HEK293 (cell line): ENCODE data around the gene STK36.

Experiments used
- CTCF ChIP-seq: fragments of 450-650 bp; formaldehyde crosslinking; IDR thresholded peaks from 2 replicates; pipeline ENCODE4 v1.5.1; 2016; ENCODE audit warnings: missing biosample characterization, missing genetic modification characterization
- IKZF3 ChIP-seq: fragments of 450-650 bp; IDR thresholded peaks from 2 replicates; pipeline ENCODE4 v1.5.0; 2018; ENCODE audit warnings: missing biosample characterization, mild to moderate bottlenecking, missing genetic modification characterization, moderate library complexity
- YY1 ChIP-seq: fragments of 450-650 bp; formaldehyde crosslinking; IDR thresholded peaks from 2 replicates; pipeline ENCODE4 v1.5.1; 2018; ENCODE audit warnings: missing biosample characterization, missing genetic modification characterization
- ZFP41 ChIP-seq: fragments of 450-650 bp; formaldehyde crosslinking; IDR thresholded peaks from 2 replicates; pipeline ENCODE4 v1.5.1; 2016; ENCODE audit warnings: missing biosample characterization, missing genetic modification characterization, borderline replicate concordance
- ZNF140 ChIP-seq: fragments of 450-650 bp; formaldehyde crosslinking; IDR thresholded peaks from 2 replicates; pipeline ENCODE4 v1.5.1; 2016; ENCODE audit warnings: missing biosample characterization, missing genetic modification characterization
- ZNF513 ChIP-seq: fragments of 450-650 bp; IDR thresholded peaks from 2 replicates; pipeline ENCODE4 v1.5.1; 2018; ENCODE audit warnings: missing biosample characterization, missing genetic modification characterization
- ZNF544 ChIP-seq: fragments of 450-650 bp; formaldehyde crosslinking; IDR thresholded peaks from 2 replicates; pipeline ENCODE4 v1.5.0; 2017; ENCODE audit warnings: missing biosample characterization, missing genetic modification characterization
- TF ChIP-seq, protein P1 (sequence below): fragments of 450-650 bp; formaldehyde crosslinking; IDR thresholded peaks from 2 replicates; pipeline ENCODE4 v1.5.1; 2016; ENCODE audit warnings: missing biosample characterization, missing genetic modification characterization

DNA sequence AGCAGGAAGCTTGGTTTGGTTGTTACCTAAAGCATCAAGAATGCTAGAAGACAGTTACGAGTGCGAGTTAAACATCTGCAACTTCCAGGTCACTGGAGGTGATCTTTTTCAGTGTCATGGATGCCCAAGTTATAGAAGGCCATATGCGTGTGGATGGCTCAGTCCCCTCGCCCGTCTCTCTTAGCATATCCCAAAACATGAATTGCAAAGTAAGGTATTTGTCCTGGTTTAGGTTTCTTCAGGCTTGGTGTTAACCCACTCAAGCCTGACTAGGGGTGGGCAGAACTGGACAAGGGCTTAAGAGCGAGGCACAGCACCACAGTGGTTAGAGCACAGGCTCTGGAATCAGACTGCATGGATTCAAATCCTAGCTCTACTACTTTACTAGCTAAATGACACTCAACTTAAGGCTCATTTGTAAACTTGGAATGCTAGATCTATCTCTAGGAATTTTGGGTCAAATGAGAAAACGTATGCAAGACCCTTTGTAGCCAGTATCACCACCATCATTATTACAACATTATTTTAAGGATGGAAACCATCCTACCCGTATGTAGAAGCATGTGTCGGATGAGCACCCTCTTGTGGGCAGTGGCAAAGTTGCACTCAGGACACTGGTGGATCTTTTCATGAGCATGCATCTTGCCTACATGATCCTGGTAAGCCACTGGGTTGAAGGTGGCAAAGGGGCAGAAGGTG is 23.6 kb upstream of the STK36 start:
- no peak for TF ChIP-seq YY1 (tag by site-specific recombination)
- no peak for TF ChIP-seq ZNF140 (tag by site-specific recombination)
- peak; percentile 77 for TF ChIP-seq CTCF (tag by site-specific recombination)
- TF ChIP-seq IKZF3 (tag by site-specific recombination): no peak
- no peak for TF ChIP-seq ZNF513
- no peak for TF ChIP-seq ZNF544 (tag by site-specific recombination)
- no peak for TF ChIP-seq ZFP41
- TF ChIP-seq, protein P1, sequence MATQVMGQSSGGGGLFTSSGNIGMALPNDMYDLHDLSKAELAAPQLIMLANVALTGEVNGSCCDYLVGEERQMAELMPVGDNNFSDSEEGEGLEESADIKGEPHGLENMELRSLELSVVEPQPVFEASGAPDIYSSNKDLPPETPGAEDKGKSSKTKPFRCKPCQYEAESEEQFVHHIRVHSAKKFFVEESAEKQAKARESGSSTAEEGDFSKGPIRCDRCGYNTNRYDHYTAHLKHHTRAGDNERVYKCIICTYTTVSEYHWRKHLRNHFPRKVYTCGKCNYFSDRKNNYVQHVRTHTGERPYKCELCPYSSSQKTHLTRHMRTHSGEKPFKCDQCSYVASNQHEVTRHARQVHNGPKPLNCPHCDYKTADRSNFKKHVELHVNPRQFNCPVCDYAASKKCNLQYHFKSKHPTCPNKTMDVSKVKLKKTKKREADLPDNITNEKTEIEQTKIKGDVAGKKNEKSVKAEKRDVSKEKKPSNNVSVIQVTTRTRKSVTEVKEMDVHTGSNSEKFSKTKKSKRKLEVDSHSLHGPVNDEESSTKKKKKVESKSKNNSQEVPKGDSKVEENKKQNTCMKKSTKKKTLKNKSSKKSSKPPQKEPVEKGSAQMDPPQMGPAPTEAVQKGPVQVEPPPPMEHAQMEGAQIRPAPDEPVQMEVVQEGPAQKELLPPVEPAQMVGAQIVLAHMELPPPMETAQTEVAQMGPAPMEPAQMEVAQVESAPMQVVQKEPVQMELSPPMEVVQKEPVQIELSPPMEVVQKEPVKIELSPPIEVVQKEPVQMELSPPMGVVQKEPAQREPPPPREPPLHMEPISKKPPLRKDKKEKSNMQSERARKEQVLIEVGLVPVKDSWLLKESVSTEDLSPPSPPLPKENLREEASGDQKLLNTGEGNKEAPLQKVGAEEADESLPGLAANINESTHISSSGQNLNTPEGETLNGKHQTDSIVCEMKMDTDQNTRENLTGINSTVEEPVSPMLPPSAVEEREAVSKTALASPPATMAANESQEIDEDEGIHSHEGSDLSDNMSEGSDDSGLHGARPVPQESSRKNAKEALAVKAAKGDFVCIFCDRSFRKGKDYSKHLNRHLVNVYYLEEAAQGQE (tag by site-specific recombination): no peak
